HG03469 (cell line): ENCODE data around the gene STN1.

Source experiments
- ATAC-seq: cut with Tn5 transposase; IDR thresholded peaks from one replicate; pipeline ENCODE4 v1.9.1; 2021; ENCODE audit warnings: mild to moderate bottlenecking, moderate library complexity, moderate number of reproducible peaks; ENCODE audit not compliant: unreplicated experiment

The STN1 gene, protein sequence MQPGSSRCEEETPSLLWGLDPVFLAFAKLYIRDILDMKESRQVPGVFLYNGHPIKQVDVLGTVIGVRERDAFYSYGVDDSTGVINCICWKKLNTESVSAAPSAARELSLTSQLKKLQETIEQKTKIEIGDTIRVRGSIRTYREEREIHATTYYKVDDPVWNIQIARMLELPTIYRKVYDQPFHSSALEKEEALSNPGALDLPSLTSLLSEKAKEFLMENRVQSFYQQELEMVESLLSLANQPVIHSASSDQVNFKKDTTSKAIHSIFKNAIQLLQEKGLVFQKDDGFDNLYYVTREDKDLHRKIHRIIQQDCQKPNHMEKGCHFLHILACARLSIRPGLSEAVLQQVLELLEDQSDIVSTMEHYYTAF

DNA sequence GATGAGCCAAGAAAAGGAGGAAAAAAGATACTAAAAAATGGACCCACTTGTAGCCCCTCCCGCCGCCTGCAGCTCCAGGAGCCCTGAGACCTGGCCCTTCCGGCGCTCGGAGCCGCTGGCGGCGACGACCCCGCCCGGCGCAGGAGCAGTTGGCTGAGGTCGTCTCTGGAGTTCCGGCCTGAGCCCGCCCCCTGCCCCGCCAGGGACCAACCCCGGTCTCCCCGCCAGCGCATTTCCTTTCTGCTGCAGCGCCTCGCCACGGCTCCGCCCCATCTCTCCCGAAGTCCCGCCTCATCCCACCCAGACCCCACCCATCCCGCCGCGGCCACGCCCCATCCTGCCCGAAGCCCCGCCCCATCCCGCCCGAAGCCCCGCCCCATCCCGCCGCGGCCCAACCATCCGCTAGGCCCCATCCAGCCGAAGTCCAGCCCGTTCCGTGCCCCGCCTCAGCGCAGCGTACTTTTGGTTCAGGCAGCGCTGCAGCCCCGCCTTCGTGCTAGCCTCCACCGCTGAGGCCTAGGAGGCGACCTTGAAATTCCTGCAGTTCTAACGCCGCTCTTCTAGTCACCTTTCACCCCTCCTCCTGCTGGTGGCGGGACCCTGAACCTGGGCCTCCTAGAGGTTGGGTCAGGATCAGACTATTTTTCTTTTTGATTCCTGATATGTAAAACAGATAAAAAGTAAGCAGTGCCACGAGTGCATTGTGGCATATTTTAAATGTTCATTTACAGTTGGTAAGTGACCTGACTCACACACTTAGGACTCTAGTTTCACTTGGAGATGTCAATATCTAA lies at the start of gene STN1:
TSS of gene STN1 (minus strand) at position 132 of the 794 bp plus-strand sequence. CDS start 590 bp downstream, outside the sequence.
- peak; percentile 82 for ATAC-seq

DNA sequence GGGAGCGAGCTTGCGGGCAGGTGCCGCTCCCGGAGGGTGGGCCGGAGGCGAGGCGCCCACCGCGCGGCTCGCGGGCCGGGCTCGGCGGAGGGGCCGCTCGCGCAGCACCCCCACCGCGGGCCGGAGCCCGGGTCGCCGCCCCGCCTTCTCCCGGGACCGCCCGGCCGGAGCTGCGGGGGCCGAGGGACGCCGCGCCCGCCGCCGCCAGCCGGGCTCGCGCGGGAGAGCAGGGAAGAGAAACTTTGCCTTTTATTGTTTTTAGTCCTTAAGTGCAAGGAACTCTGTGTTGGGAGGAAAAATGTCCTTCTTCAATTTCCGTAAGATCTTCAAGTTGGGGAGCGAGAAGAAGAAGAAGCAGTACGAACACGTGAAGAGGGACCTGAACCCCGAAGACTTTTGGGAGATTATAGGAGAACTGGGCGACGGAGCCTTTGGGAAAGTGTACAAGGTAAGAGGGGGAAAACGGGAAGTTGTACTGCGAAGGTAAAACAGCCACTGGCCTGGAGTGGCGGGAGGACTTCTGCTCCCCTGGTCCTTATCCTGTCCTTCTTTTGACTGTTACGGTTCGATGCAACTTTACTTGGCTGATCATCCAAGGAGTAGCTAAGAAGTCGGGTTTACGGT lies 49.6 kb upstream of the STN1 start:
- ATAC-seq, result no peak

DNA sequence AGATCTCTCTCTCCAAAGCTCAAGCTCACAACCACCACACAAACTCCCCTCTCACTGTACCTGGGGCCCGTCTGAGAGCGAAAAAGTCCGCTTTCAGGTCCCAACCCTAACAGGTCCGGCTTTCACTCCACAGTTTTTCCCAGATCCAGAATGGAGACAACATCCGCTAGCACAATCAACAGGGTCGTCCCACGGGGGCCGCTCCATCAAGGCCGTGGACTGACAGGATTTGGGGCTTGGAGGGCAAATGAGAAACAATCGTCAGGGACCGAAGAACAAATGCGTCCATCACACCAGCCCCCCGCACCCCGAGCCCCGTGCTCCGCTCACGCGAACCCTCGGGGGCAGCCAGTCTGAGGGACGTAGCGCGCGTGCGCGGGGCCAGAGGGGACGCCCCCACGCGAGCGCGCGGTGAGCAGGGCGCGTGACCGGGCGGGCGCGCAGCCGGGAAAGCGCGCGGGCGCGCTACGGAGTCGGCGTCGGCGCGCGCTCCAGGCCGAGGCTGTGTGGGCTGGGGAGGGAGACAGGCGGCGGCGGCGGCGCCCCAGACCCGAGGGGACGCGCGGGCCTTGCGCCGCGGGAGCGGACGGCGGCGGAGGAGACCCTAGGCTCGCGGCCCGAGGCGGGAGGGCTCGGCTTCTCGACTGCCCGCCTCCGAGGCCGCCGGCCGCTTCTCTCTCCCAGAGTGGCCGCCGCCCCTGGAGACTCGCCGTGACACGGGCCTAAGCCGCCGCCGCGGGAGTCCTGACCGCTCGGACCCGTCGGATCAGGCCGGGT lies 48.9 kb upstream of the STN1 start, which contains the start of gene SLK:
TSS of gene SLK (plus strand) at position 470 of the 777 bp plus-strand sequence. CDS start 606 bp downstream, outside the sequence.
- ATAC-seq, result peak; percentile 68

DNA sequence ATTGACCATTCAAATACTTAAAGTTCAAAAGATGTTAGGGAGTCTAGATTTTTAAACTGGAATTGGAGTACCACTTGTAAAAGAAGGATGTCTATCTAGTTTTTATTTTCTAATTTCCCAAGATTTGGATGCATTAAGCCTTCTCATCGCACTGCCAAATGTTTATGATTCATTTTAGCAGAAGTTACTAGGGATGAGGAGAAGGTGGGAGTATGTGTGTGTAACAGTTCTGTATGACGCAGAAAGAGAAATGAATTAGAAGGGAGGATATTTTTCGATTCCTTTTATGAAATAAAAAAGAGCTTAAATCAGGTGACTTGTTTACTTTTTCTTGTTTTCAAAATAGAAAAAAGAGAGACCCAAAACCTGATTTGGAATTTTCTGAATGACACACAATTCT lies 42.1 kb upstream of the STN1 start:
- no peak for ATAC-seq

DNA sequence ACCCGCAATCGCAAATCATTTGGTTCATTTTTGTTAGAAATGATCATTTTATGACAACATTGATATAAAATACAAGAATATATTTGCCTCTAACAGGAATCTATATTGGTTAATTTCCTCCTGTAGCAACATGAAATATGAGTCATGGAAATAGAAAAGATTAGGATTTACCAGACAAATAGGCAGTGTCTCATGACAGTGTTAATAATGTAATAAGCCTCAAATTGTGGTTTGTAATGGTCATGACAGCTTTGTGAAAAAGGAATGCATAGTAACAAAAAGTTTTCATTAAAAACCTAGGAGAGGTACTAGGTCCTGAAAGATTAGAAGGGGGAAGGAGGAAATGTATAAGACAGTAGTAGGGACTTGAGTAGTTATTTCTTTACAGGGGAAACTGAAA lies 41.0 kb upstream of the STN1 start:
- ATAC-seq, result no peak

DNA sequence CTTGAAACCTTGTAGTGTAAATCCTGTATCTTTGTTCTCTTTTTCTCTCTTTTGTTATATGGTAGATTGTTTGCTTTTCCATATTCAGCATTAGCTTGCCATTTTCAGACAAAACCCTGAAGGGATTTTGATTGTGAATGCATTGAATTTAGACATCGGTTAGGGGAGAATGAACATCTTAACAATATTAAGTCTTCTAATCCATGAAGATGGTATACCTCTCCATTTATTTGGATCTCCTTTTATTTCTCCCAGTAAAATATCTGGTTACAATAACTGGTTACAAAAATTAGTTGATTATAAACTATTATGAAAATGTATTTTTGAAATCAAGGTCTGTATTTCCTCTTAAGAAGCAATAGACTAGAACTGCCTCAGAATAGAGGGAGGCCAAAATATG lies 36.6 kb upstream of the STN1 start:
- ATAC-seq, result no peak

DNA sequence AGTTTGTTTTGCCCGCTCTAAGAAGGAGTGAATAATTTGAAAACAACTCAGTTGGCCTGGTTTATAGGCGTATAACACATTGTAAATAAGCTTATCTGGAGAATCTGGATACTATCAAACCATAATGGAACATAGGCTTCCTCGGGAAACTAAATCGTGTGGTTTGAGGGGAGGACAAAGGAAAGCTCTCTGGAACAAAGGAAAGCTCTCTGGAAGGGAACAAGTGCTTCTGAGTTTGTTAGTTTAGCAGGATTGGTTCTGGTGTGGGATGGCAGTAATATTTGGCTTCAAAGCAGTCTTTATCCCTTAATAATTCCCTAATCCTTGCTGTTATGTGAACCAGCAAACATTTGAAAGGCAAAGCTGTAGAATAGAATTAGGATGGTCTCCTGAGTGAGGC lies 34.0 kb upstream of the STN1 start:
- no peak for ATAC-seq

DNA sequence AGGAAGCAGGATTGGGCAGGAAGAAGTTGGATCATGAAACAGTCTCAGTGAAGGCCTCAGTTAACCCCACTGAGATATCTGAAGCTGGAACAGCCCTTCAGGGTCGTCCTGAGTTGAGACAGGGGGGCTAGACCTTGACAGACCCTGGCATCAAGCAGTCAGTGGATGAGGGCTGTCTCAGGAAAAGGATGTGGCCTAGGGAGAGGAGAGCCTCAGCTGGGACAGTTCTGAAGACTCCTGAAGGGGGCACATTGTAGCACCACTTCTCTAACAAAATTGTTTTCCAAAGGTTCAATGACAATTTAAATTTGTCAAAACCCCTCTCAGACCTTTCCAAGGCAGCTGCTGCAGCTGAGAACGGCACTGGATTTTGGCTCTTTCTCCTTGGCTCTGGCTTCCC lies 33.2 kb upstream of the STN1 start:
- no peak for ATAC-seq

DNA sequence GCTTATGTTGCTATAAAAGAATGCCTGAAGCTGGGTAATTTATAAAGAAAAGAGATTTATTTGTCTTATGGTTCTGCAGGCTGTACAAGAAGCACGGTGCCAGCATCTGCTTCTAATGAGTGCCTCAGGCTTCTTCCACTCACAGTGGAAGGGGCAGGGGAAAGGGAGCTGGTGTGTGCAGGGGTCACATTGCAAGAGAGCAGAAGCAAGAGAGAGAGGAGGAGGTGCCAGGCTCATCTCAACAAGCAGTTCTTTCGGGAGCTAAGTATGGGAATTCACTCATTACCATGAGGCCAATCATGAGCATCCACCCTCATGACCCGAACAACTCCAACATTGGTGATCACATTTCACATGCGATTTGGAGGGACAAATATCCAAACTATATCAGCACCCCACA lies 31.7 kb upstream of the STN1 start:
- no peak for ATAC-seq

DNA sequence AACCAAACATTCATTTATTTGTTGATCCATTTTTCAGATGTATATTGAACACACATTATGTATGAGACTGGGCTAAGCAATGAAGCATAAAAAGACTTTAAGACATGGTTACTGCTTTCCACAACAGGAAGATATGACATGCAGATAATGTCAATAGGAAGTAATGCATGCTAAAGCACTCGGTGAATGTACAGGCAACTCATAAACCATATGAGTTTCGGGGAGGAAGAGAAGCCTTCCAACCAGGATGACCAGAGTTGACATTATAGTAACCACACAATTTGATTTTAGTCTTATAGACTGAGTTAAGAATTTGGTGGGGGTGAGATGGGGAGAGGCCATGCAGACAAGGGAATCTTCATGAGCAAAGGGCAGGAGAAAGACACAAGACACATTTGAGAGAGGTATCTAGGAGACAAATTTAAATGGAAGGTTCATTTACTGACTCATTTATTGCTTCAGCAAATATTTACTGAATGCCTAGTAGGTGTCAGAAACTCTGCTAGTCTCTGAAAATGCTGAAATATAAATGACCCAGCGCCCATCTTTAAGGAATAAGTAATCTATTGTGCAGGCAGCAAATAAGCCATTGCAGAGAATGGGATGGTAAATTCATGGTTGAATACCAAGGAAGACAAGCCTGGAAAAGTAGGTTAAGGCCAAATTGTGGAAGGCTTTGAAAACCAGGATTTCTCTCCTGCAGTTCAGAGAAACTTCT lies 30.0 kb upstream of the STN1 start:
- no peak for ATAC-seq

DNA sequence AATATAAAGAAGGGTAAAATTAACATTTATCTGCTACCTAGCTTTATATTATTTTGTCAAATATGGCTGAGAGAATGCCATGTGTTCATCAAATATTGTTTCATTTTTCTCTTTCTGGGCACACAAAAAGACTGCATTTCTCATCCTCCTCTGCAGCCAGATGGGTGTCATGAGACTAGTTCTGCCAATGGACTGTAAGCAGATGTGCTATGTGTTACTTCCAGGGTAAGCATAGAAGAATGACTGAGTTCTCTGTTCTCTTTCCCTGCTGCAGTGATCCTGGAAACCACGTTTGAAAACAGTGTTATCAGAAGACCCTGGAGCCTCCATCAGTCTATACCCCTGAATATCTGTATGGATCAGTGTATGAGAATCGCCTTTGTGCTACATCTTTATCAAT lies 24.9 kb upstream of the STN1 start:
- ATAC-seq, result no peak

DNA sequence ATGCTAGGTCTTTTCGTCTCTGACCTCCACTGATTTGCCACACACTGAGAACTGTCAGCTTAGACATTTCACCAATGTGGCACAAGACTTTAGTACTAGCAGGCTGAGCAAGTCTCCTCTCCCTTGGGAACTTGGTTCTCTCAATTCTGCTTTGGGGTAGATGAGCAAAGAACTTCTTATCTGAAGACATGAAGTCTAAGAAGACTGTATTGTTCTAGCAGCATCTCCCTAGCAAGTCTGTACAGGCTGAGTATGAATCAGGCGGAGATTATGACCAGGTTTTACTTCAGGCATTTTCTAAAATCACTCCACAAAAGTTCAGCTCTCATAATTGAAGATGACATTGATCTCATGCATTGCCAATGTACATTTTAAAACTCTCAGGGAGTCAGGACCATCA lies 23.8 kb upstream of the STN1 start:
- ATAC-seq, result no peak

DNA sequence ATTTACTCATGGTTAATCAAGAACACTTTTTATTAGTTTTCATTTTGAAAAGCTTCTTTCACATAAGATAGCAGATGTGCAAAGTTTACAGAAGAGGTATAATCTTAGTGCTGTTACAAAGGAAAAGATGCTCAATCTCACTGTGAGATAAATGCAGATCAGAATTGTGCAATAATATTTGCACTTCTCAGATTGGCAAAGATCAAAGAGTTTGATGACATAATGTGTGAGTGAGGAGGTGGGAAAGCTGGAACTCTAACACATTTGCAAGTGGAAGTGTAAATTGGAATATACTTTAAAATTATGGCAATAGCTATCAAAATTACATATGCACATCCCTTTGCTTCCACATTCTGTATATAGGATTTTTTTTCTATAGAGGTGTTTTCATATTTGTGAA lies 21.5 kb upstream of the STN1 start:
- no peak for ATAC-seq

DNA sequence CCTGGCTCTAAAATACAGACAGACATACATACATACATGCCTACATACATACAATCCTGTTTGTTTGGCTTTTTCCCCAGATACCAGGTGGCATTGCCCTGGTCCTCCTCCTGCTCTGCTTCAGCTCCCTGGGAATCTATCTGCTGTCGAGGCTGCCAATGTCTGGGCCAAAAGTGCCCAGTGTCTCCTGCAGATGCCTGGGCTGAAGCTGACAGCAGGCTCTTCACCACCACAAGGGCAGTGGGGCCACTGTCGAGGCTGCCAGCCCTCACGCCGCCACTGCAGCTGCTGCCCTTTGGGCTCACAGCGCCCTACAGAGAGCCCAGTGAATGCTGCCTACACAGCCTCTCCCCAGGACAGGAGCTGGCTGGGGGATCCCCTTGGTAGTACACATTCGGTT lies 18.0 kb upstream of the STN1 start:
- no peak for ATAC-seq

DNA sequence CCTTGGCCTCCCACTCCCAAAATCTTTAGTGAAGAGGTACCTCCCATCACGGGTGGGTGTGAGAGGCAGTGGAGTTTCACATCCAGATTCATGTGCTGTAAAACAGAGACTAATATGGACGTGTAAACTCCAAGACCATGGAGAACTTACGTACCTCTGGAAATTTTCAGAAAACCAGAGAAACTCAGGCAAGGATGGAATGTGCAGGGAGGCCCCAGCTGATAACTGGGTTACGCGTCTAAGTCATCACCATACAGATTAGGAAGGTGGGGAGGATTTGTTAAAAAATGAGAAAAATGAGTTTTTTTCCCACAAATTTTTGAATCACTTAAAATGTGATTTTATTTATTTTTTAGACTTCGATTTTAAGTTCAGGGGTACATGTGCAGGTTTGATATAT lies 16.3 kb upstream of the STN1 start:
- ATAC-seq, result no peak

DNA sequence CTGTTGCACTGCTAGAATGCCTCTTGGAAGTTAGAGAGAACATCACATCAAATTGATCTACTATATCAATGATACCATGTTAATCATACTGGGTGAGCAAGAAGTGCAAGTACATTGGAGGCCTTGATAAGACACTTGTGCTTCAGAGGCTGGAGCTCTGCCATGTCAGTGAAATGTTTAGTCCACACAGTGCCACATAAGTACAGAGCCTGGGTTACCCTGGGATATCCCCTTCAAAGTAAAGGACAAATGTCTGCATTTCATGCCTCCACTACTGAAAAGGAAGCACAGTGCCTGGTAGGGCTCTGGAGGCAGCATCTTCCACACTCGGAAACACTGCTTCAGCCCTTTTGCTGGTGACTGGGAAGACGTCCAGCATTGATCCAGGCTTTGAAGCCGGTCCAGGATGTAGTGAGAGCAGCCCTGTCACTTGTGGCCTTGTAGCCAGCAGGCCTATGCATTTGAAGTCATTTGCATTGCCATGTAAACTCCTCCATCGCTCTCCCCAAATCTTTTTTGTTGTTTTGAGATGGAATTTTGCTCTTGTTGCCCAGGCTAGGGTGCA lies 15.7 kb upstream of the STN1 start:
- ATAC-seq, result no peak

DNA sequence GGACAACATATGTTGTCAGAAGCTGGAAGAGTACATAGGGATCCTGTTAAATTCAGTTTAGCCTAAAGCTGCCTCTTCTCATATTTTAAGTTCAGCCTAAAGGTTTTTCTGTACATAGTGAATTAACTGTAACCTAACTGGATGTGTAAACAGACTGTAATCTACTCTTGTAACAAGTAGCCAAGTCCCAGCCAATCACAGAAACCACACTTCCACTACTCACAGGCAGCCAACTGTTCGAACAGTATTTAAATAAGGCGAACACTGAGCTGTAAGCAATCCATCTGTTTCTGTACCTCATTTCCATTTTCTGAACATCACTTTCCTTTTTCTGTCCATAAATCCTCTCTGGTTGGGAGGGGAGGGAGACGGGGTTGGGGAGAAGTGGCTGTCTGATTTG lies 15.0 kb upstream of the STN1 start:
- no peak for ATAC-seq

DNA sequence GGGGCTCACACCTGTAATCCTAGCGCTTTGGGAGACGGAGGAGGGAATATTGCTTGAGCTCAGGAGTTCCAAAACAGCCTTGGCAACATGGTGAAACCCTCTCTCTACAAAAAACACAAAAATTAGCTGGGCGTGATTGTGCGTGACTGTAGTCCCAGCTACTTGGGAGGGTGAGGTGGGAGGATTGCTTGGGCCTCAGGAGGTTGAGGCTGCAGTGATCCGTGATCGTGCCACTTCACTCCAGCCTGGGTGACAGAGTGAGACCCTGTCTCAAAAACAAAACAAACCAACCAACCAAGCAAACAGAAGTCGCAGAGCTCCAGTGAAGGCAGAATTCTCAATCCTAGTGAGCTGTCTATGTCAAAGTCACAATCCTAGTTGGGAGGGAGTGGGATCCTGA lies 14.3 kb upstream of the STN1 start:
- no peak for ATAC-seq

DNA sequence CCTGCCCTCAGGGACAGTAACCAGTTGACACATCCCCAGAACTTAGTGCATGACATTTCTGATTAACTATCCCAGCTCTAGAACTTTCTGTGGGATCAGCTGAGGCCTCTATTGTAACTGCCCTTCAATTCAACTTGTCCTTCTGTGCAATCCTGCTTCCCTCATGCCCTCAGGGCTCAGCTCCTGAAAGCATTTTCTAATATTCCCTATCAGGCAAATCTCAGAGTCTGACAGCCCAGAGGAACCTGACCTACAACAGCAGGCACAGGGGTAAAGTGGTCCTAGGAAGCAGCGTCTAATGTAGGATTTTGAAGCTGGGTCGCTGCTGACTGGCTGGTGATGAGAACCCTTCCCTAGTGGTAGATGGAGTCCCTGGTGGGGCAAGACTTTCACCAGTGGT lies 13.6 kb upstream of the STN1 start:
- no peak for ATAC-seq

DNA sequence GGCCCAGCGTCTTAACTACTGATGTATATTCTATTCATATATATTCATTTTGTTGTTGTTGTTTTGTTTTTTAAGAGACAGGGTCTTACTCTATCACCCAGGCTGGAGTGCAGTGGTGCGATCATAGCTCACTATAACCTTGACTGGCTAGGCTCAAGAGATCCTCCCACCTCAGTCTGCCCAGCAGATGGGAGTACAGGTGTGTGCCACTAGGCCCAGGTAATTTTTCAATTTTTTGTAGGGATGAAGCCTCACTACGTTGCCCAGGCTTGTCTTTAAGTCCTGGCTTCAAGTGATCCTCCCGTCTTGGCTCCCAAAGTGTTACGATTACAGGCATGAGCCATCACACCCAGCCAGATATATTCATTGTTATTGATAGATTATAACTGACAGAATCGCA lies 12.9 kb upstream of the STN1 start:
- ATAC-seq, result no peak
